ENCODE results near the gene FRMD4A. TPM values are rescaled to one million over a fixed set of nuclear protein-coding genes. Genes with fewer than 3 reads are reported as not detected.
A peak's percentile ranks its signal among the peaks of the same experiment; 100 is the strongest.

The FRMD4A gene
- total RNA-seq, 4 donors from 2014 or later = 13.7 to 27.2 (median 19.6) TPM

DNA sequence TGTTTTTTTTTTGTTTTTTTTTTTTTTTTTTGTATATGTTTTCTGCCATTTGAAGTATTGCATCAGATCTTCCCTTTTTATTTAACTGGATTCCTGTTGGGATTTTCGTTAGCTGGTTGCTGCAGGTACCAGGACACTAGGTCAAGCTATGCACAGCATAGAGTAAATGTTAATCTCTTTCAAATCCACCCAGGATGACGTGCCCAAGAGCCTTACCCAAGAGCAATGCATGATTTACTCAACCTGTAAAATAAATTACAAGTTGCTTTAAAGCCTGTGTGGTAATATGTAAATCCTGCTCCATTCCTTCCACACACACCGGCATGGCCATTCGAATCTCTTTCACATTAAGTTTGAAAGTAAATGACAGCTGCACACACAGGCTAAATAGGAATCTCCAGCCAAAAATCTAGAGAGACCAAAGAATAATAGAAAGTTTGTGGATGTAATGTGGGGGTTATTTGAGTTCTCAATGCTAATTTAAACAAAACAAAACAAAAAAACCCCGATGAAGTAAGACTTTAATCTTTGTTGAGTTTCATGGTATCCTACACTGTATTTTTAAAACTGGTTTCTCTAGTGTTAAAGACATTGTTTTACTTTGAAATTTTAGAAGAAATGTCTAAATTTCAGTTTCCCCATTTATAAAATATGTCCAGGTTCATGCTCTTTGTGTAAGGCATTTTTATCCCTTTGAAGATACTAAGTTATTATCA lies 167.9 kb downstream of the FRMD4A start:
- Histone ChIP-seq H3K27ac (peak overlapping the region; percentile 12 to 61 (median 44)), H3K4me1 (peaks cover 0 to 15% (median 0%) of the 10 kb centered on the region in 3 donors), H3K9me3 (no peaks in the 10 kb centered on the region), H3K4me3 (peak overlapping the region; percentile 3 to 18), H3K36me3 (no peaks in the 10 kb centered on the region), H3K27me3 (no peaks in the 10 kb centered on the region)
- WGBS, 2 donors (ENCODE audit: low coverage in 1 of 2) = 35 to 52% methylated on average over 4 to 5 of the region's 5 CpGs
- TF ChIP-seq EP300 (IDR thresholded peaks at IDR 0.05) = no peak
- TF ChIP-seq, protein P1, sequence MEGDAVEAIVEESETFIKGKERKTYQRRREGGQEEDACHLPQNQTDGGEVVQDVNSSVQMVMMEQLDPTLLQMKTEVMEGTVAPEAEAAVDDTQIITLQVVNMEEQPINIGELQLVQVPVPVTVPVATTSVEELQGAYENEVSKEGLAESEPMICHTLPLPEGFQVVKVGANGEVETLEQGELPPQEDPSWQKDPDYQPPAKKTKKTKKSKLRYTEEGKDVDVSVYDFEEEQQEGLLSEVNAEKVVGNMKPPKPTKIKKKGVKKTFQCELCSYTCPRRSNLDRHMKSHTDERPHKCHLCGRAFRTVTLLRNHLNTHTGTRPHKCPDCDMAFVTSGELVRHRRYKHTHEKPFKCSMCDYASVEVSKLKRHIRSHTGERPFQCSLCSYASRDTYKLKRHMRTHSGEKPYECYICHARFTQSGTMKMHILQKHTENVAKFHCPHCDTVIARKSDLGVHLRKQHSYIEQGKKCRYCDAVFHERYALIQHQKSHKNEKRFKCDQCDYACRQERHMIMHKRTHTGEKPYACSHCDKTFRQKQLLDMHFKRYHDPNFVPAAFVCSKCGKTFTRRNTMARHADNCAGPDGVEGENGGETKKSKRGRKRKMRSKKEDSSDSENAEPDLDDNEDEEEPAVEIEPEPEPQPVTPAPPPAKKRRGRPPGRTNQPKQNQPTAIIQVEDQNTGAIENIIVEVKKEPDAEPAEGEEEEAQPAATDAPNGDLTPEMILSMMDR (IDR thresholded peaks at IDR 0.05) = no peak
- no peak for TF ChIP-seq POLR2AphosphoS5 (IDR thresholded peaks at IDR 0.05)
- no peak for TF ChIP-seq POLR2A (IDR thresholded peaks at IDR 0.05)
- no peak for ATAC-seq

DNA sequence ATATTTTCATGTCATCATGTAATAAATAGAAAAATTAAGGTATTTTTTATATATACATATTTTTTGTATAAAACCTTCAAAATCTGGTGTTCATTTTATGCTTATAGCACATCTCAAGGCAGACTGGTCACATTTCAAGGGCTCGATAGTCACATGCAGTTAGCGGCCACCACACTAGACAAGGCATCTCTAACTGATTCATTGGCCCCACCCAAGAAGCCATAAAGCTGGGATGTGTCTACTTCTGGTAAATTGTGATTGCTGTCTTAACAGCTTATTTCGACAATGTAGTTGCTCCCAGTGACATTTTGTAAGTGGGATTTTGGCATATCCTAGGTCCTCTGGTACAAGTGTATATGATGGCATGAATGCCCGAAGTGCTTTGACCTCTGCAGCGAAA lies 168.7 kb downstream of the FRMD4A start:
- Histone ChIP-seq H3K36me3 (no peaks in the 10 kb centered on the region), H3K4me3 (no peak overlapping the region), H3K27ac (no peak overlapping the region), H3K4me1 (peaks cover 0 to 15% (median 0%) of the 10 kb centered on the region in 3 donors), H3K9me3 (no peaks in the 10 kb centered on the region), H3K27me3 (no peaks in the 10 kb centered on the region)
- WGBS, 2 donors (ENCODE audit: low coverage in 1 of 2) = 93 to 98% methylated on average over 5 of the region's 5 CpGs
- ATAC-seq = no peak
- TF ChIP-seq POLR2AphosphoS5 (IDR thresholded peaks at IDR 0.05) (no peak), POLR2A (IDR thresholded peaks at IDR 0.05) (no peak), EP300 (IDR thresholded peaks at IDR 0.05) (no peak)
- TF ChIP-seq, protein P1 (IDR thresholded peaks at IDR 0.05) = no peak

DNA sequence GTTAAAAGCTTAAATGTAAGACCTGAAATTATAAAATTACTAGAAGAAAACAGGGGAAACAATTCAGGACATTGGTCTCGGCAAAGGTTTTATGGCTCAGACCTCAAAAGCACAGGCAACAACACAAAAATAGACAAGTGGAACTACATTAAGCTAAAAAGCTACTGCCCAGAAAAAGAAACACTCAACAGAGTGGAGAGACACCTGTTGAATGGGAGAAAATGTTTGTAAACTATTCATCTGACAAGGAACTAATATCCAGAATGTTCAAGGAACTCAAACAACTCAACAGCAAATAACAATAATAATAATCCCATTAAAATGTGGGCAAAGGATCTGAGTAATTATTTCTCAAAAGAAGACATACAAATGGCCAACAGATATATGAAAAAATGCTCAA lies 170.4 kb downstream of the FRMD4A start:
- ATAC-seq = no peak
- TF ChIP-seq POLR2AphosphoS5 (IDR thresholded peaks at IDR 0.05) (no peak), EP300 (IDR thresholded peaks at IDR 0.05) (no peak), POLR2A (IDR thresholded peaks at IDR 0.05) (no peak)
- TF ChIP-seq, protein P1 (IDR thresholded peaks at IDR 0.05) = no peak
- H3K4me1 ChIP-seq = peaks cover 0 to 15% (median 0%) of the 10 kb centered on the region in 3 donors
- H3K27me3 ChIP-seq = no peaks in the 10 kb centered on the region
- no peaks in the 10 kb centered on the region for H3K9me3 ChIP-seq
- 71 to 100% methylated on average over 1 of the region's 1 CpG for WGBS, 2 donors (ENCODE audit: low coverage in 1 of 2)
- H3K36me3 ChIP-seq = no peaks in the 10 kb centered on the region
- no peak overlapping the region for H3K4me3 ChIP-seq
- no peak overlapping the region for H3K27ac ChIP-seq

DNA sequence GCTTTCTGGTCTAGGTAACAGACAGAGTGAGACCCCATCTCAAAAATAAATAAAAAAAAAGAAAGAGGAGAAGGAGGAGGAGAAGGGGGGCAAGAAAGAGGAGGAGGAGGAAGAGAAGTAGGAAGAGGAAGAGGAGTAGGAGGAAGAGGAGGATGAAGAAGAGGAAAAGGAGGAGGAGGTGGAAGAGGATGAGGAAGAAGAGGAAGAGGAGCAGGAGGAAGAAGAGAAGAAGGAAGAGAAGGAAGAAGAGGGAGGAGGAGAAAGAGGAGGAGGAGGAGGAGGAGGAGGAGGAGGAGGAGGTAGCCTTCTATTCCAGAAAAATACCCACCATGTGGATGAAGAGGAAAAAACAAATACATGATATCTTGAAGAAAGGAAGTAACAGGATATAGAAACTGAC lies 172.1 kb downstream of the FRMD4A start:
- TF ChIP-seq POLR2AphosphoS5 (IDR thresholded peaks at IDR 0.05) (no peak), EP300 (IDR thresholded peaks at IDR 0.05) (no peak), POLR2A (IDR thresholded peaks at IDR 0.05) (no peak)
- TF ChIP-seq, protein P1 (IDR thresholded peaks at IDR 0.05) = no peak
- no peak for ATAC-seq

DNA sequence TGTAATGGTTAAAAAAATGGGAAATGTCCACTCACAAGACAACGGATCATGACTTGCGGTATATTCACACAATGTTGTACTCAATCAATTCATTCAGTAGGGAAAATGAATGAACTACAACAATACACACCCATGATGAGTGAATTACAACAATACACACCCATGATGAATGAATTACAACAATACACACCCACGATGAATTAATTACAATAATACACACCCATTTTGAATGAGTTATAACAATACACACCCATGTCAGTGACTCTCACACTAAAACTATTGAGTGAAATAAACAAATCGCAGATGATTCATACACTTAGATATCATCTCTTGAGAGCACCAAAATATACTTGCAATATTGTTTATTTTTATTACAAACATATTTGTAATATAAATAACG lies 174.6 kb downstream of the FRMD4A start:
- Histone ChIP-seq H3K9me3 (no peaks in the 10 kb centered on the region), H3K27me3 (no peaks in the 10 kb centered on the region), H3K4me1 (no peaks in the 10 kb centered on the region), H3K27ac (no peak overlapping the region), H3K4me3 (no peak overlapping the region), H3K36me3 (no peaks in the 10 kb centered on the region)
- TF ChIP-seq, protein P1 (IDR thresholded peaks at IDR 0.05) = no peak
- no peak for TF ChIP-seq EP300 (IDR thresholded peaks at IDR 0.05)
- no peak for TF ChIP-seq POLR2AphosphoS5 (IDR thresholded peaks at IDR 0.05)
- TF ChIP-seq POLR2A (IDR thresholded peaks at IDR 0.05) = no peak
- ATAC-seq = no peak
- WGBS, 2 donors (ENCODE audit: low coverage in 1 of 2) = 84 to 93% methylated on average over 5 of the region's 5 CpGs

More for the DNA sequence above, 172.1 kb downstream of the FRMD4A start:
- Histone ChIP-seq H3K27ac (no peak overlapping the region), H3K36me3 (no peaks in the 10 kb centered on the region), H3K27me3 (no peaks in the 10 kb centered on the region), H3K9me3 (no peaks in the 10 kb centered on the region), H3K4me1 (peaks cover 0 to 10% (median 0%) of the 10 kb centered on the region in 3 donors), H3K4me3 (no peak overlapping the region)
